GM10266 (cell line): Measurements from ENCODE around the gene CEP192.

ENCODE experiments used
- DNase-seq: peaks from one replicate; pipeline ENCODE4 v3.0.0; 2012; ENCODE audit errors: extremely low spot score
- TF ChIP-seq, protein P1 (sequence below): IDR thresholded peaks from 2 replicates; pipeline ENCODE4 v1.5.1; 2012; ENCODE audit warnings: mild to moderate bottlenecking, low read depth; ENCODE audit not compliant: control insufficient read depth, insufficient read depth; ENCODE audit errors: missing control alignments

The CEP192 gene

DNA sequence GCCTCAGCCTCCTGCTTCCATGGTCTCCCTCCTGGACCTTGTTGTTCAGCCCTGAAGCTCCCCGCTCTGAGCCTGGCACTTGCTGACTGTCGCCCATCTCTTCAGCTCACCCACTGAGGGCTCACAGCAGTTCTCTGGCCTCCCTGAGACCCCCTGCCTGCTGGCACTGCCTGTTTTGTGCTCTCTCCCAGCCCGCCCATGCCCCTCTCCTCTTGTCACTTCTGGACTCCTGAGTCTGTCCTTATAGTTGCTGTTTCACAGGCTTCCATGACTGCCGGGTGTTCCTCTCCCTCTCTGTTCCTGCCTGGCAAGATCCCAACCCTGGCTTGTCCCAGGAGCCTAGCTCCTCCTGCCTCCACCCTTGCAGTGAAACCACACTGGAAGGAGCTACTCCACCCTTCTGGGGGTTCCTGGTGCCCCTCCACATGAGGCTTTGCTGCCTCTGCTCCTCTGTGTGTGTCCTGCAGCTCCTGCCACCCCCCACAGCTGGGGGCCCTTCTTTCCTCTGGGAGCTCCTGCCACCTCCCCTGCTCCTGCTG lies 110.6 kb downstream of the CEP192 start:
- TF ChIP-seq, protein P1, sequence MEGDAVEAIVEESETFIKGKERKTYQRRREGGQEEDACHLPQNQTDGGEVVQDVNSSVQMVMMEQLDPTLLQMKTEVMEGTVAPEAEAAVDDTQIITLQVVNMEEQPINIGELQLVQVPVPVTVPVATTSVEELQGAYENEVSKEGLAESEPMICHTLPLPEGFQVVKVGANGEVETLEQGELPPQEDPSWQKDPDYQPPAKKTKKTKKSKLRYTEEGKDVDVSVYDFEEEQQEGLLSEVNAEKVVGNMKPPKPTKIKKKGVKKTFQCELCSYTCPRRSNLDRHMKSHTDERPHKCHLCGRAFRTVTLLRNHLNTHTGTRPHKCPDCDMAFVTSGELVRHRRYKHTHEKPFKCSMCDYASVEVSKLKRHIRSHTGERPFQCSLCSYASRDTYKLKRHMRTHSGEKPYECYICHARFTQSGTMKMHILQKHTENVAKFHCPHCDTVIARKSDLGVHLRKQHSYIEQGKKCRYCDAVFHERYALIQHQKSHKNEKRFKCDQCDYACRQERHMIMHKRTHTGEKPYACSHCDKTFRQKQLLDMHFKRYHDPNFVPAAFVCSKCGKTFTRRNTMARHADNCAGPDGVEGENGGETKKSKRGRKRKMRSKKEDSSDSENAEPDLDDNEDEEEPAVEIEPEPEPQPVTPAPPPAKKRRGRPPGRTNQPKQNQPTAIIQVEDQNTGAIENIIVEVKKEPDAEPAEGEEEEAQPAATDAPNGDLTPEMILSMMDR, result no peak
- DNase-seq, result no peak

DNA sequence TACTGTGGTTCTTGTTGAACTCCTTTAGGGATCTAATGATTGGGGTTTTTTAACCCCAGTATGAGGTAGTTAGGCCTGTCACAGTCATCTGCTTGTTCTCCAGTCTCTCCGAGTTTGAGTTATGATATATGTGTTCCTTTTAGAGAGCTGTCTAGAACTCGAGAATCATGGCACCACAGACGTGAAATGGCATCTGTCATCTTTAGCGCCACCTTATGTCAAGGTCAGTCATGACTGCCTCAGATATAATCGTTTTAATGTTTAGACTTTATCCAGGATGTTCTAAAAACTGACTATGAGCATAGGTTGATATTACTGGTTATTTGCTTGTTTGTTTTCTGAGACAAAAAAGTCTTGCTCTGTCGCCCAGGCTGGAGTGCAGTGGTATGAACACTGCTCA lies 112.2 kb downstream of the CEP192 start:
- no peak for DNase-seq
- TF ChIP-seq, protein P1, result peak; percentile 2

DNA sequence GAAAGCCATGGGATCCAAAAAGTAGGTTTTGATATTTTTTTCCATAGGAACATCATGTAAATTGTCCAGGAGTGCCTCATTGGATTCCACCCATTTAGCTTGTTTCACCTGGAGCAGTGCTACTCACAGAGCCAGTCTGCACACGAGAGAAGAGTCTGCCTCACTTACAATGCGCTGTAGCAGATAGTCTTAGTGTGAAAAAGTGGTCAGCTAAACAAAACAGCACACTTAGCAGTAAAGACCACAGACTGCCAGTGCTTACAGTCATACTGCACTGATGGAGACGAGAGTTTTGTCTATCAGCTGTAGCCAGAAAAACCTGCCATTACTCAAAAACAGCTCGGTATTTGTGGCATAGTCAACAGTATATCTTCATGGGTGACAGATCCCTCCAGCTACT lies 113.9 kb downstream of the CEP192 start:
- DNase-seq, result no peak
- TF ChIP-seq, protein P1, result no peak

DNA sequence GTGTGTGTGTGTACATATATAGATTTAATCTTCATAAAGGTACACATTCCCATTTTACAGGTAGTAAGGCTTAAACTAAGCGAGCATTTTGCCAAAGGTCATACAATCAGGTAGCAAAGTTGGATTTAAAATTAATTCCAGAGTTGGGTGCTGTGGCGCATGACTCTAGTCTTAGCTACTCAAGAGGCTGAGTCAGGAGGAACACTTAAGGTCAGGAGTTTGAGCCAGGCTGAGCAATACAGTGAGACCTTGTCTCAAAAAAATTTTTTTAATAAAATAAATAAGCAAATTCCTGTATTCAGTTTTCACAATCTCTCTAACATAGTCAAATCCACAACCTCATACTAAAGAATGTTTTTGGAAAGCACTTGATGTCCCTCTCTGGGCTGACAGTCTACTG lies 115.9 kb downstream of the CEP192 start:
- DNase-seq, result no peak
- TF ChIP-seq, protein P1, result no peak

DNA sequence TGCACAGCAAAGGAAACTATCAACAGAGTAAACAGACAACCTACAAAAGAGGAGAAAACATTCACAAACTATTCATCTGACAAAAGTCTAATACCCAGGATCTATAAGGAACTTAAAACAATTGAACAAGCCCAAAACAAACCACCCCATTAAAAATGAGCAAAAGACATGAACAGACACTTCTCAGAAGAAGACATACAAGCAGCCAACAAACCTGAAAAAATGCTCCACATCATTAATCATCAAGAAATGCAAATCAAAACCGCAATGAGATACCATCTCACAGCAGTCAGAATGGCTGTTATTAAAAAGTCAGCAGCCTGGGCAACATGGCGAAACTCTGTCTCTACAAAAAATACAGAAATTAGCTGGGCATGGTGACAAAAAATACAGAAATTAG lies 117.2 kb downstream of the CEP192 start:
- no peak for DNase-seq
- TF ChIP-seq, protein P1, result no peak

DNA sequence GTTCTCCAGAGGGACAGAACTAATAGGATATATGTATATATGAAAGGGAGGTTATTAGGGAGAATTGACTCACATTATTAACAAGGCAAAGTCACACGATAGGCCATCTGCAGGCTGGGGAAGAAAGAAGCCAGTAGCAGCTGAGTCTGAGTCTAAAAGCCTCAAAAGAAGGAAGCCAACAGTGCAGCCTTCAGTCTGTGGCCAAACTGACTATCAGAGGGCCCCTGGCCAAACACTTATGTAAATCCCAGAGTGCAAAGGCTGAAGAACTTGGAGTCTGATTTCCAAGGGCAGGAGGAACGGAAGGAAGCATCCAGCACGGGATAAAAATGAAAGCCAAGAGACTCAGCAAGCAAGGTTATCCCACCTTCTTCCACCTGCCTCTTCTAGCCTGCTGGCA lies 119.4 kb downstream of the CEP192 start:
- TF ChIP-seq, protein P1, result no peak

DNA sequence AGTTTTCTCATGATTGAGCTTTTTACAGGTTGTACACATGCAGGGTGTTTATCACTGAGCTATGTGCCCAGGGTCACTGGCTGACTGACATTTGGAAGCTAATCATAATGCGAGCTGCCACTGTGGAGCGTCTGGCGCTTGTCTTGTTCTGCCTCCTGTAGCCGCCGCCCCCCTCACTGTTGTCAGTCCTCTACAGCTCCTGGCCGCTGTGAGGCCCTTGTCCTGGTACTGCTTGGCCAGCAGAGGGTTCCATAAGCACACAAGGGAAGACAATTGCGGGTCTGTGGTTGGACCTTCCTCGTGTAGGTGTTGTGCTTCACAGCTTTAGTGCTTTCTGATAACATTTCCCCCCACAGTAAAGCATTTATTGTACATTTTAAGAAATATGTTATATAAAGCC lies 121.8 kb downstream of the CEP192 start:
- DNase-seq, result no peak

More for the DNA sequence above, 119.4 kb downstream of the CEP192 start:
- DNase-seq, result no peak

More for the DNA sequence above, 121.8 kb downstream of the CEP192 start:
- TF ChIP-seq, protein P1, result no peak
